Activated CD8-positive, alpha-beta memory T cell treated with anti-CD3 and anti-CD28 coated beads for 36 hours (primary cell): Measurements from ENCODE around the gene ISLR2. TPM values are rescaled to one million over a fixed set of nuclear protein-coding genes. Genes with fewer than 3 reads are reported as not detected.

Source experiments
- CTCF ChIA-PET: fragments of 350-600 bp; sonication (Branson Sonifier 250); formaldehyde crosslinking; loops from one replicate; lab custom pipeline; 2021; ENCODE audit warnings: antibody characterized with exemption; lab: Charles Lee
- POLR2A ChIA-PET: fragments of 350-600 bp; sonication (Branson Sonifier 250); formaldehyde crosslinking; loops from one replicate; lab custom pipeline; 2021; ENCODE audit warnings: antibody characterized with exemption; lab: Charles Lee
- total RNA-seq, 2 experiments: library from RNA; stranded (reverse); gene quantifications; one replicate each; pipeline ENCODE4 v1.2.3, GENCODE V29; 2021

ISLR2 gene
- total RNA-seq, 2 experiments from 2014 or later: not detected

DNA sequence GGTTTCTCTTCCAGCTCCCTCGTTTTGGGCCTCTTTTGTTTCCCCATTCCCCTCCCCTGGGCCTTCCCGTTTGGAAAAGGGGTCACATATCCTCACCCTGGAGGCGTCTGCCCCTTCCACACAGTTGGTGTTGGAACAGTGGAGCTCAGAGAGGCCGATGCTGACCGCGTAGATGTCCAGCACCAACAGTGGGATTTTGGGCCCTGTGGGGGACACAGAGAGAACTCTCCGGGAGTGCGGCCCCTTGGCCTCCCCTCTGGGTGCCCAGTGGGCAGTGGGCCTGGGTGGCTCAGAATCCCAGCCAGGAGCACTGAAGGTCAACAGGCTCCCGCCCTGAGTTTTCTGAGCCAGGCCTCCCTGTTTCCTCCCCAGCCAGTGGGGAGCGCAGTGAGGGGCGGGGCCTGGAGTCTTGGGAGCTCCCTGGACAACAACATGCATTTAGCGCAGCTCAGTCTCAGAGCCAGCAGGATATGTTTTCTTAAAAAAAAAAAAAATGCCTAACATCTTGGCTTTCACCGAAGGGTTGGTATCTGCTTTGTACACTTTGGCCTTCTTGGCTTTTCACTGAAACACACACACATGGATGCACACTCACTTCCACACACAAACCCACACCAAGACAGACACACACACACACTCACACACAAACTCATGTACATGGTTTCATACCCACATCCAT, 42.5 kb downstream of the ISLR2 start:
- CTCF ChIA-PET: no interaction called here
- POLR2A ChIA-PET: no interaction called here

DNA sequence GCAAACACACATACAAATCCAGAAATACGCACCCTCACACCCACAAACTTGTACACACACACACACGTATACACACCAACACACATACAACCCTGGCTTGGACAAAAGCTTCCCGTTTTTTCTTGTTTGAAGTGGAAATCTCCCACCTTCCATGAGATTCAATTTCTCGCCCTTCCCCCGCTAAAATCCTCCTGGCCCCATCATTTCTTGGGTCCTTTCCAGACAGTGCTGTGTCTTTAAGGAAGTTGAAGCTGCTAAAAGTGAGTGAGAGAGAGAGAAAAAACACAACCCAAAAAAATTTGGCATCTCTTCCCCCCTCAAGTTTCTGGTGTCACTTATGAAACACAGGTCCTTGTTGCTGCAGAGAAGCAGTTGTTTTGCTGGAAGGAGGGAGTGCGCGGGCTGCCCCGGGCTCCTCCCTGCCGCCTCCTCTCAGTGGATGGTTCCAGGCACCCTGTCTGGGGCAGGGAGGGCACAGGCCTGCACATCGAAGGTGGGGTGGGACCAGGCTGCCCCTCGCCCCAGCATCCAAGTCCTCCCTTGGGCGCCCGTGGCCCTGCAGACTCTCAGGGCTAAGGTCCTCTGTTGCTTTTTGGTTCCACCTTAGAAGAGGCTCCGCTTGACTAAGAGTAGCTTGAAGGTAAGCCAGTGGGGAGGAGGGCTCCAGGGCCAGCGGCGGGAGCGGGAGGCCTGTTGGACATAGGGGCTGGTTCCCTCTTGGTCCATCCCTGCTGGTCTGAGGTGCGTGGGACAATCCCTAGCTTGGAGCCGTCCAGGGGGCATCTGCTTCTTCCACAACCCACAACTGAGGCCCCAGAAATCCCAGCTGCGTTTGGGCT, 43.2 kb downstream of the ISLR2 start, which contains the start of gene ISLR:
Gene ISLR, plus strand, starts transcription at position 331 of the 839 bp plus-strand sequence. CDS start 1,149 bp downstream, outside the sequence.
- ChIA-PET POLR2A (no interaction called here), CTCF (no interaction called here)

DNA sequence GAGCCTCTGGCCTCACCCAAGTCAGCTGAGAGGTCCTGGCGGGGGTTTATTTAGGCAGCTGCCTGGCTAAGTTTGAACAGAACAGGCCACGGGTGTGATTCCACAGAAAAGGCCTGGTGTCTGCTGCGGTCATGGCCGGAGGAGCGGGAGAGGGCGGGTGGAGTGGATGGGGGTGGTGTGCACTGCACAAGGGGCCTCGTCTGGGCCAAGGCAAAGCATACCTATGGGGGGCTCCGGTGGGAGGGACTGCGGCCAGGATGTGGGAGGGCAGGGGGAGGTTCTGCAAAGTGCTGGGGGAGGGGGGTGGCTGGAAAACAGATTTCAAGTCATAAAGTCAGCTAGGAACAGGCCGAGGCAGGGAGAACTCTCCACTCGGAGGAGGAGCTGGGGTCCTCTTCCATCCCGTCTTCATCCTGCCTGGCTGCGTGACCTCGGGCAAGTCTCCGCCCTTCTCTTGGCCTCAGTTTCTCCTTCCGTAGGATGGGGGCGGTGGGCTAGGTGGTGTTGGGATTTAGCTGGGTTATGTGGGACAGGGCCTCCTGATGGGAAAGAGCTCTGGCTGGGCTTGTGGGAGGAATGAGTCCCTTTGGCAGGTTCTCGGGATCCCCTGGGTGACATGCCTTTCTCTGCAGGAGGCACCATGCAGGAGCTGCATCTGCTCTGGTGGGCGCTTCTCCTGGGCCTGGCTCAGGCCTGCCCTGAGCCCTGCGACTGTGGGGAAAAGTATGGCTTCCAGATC, 44.0 kb downstream of the ISLR2 start:
- ChIA-PET POLR2A (no interaction called here), CTCF (no interaction called here)

DNA sequence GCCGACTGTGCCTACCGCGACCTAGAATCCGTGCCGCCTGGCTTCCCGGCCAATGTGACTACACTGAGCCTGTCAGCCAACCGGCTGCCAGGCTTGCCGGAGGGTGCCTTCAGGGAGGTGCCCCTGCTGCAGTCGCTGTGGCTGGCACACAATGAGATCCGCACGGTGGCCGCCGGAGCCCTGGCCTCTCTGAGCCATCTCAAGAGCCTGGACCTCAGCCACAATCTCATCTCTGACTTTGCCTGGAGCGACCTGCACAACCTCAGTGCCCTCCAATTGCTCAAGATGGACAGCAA, 44.5 kb downstream of the ISLR2 start:
- ChIA-PET POLR2A (no interaction called here), CTCF (no interaction called here)

DNA sequence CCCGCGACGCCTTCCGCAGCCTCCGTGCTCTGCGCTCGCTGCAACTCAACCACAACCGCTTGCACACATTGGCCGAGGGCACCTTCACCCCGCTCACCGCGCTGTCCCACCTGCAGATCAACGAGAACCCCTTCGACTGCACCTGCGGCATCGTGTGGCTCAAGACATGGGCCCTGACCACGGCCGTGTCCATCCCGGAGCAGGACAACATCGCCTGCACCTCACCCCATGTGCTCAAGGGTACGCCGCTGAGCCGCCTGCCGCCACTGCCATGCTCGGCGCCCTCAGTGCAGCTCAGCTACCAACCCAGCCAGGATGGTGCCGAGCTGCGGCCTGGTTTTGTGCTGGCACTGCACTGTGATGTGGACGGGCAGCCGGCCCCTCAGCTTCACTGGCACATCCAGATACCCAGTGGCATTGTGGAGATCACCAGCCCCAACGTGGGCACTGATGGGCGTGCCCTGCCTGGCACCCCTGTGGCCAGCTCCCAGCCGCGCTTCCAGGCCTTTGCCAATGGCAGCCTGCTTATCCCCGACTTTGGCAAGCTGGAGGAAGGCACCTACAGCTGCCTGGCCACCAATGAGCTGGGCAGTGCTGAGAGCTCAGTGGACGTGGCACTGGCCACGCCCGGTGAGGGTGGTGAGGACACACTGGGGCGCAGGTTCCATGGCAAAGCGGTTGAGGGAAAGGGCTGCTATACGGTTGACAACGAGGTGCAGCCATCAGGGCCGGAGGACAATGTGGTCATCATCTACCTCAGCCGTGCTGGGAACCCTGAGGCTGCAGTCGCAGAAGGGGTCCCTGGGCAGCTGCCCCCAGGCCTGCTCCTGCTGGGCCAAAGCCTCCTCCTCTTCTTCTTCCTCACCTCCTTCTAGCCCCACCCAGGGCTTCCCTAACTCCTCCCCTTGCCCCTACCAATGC, 45.1 kb downstream of the ISLR2 start:
- CTCF ChIA-PET: no interaction called here
- POLR2A ChIA-PET: no interaction called here

DNA sequence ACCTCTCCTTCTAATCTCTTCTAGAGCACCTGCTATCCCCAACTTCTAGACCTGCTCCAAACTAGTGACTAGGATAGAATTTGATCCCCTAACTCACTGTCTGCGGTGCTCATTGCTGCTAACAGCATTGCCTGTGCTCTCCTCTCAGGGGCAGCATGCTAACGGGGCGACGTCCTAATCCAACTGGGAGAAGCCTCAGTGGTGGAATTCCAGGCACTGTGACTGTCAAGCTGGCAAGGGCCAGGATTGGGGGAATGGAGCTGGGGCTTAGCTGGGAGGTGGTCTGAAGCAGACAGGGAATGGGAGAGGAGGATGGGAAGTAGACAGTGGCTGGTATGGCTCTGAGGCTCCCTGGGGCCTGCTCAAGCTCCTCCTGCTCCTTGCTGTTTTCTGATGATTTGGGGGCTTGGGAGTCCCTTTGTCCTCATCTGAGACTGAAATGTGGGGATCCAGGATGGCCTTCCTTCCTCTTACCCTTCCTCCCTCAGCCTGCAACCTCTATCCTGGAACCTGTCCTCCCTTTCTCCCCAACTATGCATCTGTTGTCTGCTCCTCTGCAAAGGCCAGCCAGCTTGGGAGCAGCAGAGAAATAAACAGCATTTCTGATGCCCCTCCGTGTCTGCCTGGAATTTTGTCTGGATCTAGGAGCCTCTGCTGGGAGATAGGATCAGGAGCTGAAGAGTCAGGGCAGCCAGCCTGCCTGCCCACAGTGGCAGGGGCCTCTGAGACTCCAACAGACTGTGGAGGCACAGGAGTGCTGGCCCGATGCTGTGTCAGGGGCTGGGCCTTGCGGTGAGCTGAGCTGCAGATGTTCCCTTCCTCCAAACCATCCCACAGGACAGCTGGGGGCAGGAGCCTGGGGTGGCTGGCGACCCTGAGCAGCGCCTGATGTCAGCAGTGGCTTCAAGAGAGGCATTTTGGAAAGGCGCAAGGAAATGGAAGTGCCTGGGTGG, 46.2 kb downstream of the ISLR2 start:
- CTCF ChIA-PET: no interaction called here
- POLR2A ChIA-PET: no interaction called here

DNA sequence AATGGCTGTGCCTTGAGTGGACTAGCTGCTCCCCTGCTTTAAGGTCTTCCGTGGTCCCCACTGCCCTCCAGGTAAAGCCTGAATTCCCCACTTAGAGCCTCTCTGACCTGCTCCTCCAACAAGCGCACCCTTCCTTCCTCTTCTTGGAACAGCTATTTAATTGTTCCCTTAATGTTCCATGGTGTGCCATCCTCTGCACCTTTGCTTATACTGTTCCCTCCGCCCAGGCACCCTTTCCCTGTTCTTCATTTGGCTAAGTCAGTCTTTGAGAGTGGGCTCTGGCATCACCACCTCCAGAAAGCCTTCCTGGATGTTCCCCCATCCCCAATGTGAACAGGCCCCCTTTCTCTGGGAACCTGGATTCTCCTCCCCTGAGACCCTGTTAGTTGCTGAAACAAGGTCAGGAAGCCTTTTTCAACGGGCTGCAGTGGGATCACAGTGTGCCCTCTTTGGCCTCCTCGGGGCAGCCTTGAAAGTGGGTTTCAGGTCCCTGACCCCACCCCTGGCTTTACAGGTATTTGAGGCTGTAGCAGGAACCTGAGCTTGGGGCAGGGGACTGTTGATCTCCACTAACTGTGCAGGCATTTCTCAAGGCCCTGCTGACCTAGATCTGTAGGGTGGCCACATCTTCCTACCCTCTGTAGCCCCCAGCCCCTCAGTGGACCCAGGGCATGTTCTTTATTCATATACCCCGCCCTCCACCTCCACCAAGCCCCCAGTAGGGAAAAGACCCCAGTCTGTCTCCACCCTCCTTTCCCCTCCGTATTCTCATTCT, 48.1 kb downstream of the ISLR2 start:
- CTCF ChIA-PET: no interaction called here

DNA sequence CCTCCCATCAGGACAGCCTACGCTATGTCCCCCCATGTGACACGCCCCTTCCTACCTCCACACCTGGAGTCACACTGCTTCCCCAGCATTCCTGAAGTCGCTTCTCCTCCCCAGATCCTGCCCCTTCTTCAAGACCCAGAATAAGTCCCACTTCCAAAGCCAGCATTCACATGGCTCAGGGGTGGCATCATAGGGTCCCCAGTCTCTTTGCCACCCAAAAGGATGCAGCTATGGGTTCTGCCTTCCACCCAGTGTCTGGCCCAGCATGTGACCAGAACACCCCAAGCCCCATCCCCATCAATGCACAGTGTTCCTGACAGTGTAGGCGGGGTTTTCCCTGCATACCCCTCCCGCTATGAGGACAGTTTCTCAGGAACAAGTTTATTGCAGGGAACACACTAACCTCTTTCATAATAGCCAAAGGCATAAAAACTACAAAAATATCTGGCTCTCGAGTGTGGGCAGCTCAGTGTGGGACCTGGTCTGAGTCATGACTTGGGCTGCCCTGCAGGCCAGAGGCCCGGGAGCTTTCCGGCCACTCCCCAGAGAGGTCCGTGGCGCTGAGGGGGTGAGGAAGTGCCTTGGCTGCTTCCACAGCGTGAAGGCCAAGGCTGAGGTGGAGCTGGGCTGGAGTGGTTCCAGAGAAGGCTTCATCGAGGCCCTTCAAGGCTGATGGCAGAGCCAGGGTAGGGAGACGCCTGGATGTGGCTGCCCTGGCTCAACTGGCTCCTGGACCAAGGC, 48.9 kb downstream of the ISLR2 start:
- CTCF ChIA-PET: no interaction called here
- POLR2A ChIA-PET: no interaction called here

More for the DNA sequence above, 48.1 kb downstream of the ISLR2 start:
- POLR2A ChIA-PET: no interaction called here

DNA sequence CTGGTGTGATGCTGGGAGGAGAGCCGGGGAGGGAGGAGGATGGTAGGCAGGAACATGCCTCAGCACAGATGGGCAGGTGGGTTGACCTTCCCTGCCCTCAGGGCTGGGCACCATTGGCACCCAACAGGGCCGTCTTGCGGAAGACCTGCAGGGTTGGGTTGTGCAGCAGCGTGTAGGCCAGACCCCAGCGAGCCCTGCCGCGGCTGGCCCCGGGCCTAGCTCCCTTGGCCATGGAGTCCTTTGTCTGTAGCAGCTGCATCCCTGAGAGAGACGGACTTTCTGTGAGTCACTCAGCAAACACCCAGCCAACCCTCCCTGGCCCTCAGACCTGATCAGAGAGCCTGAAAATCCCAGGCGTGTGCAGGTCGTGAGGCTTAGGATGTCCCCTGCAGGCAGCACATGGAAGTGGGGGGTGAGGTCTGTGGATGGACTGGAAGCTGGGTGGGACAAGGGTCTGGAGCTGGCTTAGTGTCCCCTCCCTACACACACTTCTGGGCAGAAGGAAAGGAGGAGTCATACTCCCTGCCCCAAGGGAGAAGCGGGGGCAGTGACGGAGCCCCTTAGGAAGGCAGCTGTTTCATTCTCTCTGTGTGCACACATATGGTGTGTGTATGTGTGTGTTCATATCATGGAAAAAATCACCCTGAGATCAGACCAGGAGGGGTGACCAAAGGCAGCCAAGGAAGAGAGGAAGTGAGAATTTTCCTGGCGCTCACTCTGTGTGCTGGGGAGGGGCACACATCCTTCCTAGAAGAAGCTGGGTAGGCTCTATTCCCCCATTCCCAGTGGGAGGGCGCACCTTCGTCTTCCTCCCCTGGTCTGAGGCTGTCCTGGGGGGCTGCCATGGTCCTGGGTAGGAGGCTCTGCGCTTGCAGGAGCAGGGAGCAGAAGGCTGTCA, 49.8 kb downstream of the ISLR2 start:
- ChIA-PET CTCF (no interaction called here), POLR2A (no interaction called here)

DNA sequence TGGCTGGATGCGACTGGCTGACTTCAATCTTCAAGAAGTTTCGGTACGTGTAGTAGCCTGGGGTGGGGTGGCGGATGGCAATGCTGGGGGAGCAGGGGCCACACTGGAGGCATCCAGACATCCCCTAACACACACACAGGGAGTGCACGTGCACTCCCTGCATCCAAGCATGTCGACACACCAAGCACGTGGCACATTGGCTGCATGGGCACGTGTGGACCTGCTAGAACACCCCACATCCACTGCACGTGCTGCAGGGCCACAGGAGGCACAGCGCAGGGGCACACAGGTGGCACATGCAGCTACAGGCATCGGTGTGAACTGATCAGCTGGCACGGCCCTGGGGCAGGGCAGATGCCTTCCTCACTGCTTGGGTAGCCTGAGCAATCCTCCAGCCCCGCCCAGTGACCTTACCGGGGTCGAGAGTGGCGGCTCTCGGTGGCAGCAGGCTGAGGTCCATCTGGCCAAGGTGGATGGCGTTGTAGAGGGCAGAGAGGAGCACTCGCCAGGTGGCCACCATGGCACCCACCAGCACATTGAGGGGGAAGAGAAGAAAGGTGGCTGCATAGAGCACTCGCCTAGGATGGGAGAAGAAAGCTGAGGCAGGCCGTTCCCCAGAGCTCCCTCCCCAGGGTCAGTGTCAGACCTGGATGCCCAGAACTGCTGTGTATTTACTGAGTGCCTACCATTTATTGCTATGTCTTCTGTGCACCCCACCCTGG, 50.7 kb downstream of the ISLR2 start:
- ChIA-PET POLR2A (no interaction called here), CTCF (no interaction called here)

DNA sequence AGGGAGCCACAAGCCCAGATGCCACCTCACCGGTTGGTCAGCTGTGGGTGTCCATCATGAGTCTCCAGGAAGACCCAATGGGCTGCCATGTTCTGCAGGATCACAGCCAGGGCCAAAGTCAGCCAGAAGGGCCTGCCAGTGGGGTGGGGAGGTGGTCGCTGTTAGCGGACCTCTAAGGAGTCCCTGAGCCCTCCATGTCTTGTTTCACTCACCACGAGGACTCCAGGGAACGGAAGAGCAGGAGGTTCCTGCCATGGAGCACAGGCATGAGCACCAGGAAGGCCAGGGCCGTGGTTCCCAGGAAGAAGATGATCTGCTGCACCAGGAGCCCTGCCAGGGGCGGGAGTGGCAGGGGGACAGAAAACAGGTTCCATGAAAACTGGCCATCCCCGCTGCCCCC, 51.7 kb downstream of the ISLR2 start:
- CTCF ChIA-PET: no interaction called here
- POLR2A ChIA-PET: no interaction called here

DNA sequence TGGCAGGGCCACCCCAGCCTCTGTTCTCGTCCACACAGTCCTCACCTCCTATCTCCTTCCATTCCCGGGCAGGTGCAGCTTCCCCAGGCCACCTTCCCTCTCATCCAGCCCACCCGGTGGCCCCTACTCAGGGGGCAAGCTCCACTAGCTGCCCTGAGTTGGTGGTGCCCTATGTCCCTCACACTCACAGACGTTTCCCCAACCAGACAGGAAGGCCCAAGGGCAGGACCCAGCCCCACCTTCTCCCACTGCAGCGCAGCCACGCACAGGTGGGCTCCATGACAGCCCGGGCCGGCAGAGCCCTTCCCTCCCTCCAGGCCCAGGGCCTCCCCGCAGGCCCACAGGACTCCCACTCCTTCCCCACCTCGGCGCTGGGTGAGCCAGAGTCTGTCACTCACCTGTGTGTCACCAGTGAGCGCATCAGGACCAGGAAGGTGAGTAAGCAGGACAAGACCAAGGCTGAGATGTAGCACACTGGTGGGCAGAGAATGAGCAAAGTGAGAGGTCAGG, 54.3 kb downstream of the ISLR2 start:
- POLR2A ChIA-PET: no interaction called here
- CTCF ChIA-PET: no interaction called here

DNA sequence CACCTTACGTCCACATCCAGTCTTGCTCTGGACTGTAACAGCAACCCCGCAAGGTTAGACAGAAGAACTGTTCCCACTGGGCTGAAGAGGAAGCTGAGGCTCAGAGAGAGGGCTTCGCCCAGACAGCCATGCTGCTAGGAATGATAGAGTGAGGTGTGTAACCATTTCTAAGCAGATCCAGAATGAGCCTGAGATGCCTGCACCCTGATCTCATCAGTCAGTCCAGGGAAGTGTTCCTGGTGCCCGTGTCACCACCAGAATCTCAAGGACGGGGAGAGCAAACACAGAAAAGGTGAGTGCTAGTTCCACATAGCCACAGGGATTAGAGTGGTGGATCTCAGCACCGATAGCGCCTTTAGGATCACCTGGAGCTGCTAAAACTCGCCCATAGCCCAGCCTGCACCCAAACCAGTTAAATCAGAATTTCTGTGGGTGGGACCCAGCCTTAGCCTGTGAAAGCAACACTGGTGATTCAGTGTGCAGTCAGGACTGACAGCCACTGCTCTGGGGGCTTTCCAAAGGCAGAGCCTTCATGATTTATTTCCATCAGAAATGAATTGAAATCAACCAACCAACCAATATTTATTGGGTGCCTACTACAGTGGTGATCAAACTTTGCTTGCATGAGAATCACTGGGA, 55.4 kb downstream of the ISLR2 start:
- CTCF ChIA-PET: no interaction called here
- POLR2A ChIA-PET: no interaction called here
